WTC11 (cell line): ENCODE measurements around the gene GLT8D1. TPM values are rescaled to one million over a fixed set of nuclear protein-coding genes. Genes with fewer than 3 reads are reported as not detected.
A peak's percentile ranks its signal among the peaks of the same experiment; 100 is the strongest.
"Not testable (repeated sequence)": the region's sequence is repeated elsewhere in the genome, so short reads cannot be mapped to it uniquely, and the experiment has no call there.

ENCODE experiments used
- ATAC-seq: fragments of 200-7000 bp; cut with Tn5 transposase; 2 replicates; pipeline ENCODE4 v1.10.0; 2021; ENCODE audit warnings: mild to moderate bottlenecking, moderate library complexity
- CTCF ChIA-PET: fragments of 300-600 bp; sonication (Branson Sonifier 250); formaldehyde crosslinking; loops from one replicate; lab custom pipeline; 2021; ENCODE audit warnings: antibody characterized with exemption; lab: Charles Lee
- POLR2A ChIA-PET: fragments of 350-600 bp; sonication (Branson Sonifier 250); formaldehyde crosslinking; loops from one replicate; lab custom pipeline; 2021; ENCODE audit warnings: antibody characterized with exemption; lab: Charles Lee
- DNase-seq: peaks from one replicate; pipeline ENCODE4 v3.0.0; 2021; ENCODE audit warnings: low spot score
- H3K27ac Mint-ChIP-seq: 2 replicates; pipeline ENCODE4 v1.8.0; 2021; ENCODE audit warnings: mixed read lengths
- H3K27me3 Mint-ChIP-seq: 2 replicates; pipeline ENCODE4 v1.8.0; 2021; ENCODE audit warnings: low read depth, mild to moderate bottlenecking, moderate library complexity, mixed read lengths
- H3K36me3 Mint-ChIP-seq: 2 replicates; pipeline ENCODE4 v1.8.0; 2021; ENCODE audit warnings: mixed read lengths
- H3K4me1 Mint-ChIP-seq: 2 replicates; pipeline ENCODE4 v1.8.0; 2022; ENCODE audit warnings: mixed read lengths
- H3K4me3 Mint-ChIP-seq: 2 replicates; pipeline ENCODE4 v1.8.0; 2021; ENCODE audit warnings: mild to moderate bottlenecking, moderate library complexity, mixed read lengths
- H3K9me3 Mint-ChIP-seq: 2 replicates; pipeline ENCODE4 v1.8.0; 2021; ENCODE audit warnings: mixed read lengths
- FOXP4 ChIP-seq: sonication (generic); formaldehyde crosslinking; IDR thresholded peaks from 2 replicates; pipeline ENCODE4 v1.8.0; 2022; ENCODE audit warnings: mild to moderate bottlenecking, missing genetic modification reagents
- MYBL2 ChIP-seq: sonication (generic); formaldehyde crosslinking; IDR thresholded peaks from 2 replicates; pipeline ENCODE4 v1.8.1; 2023; ENCODE audit warnings: mild to moderate bottlenecking, moderate library complexity, missing genetic modification reagents
- NFYB ChIP-seq: sonication (generic); formaldehyde crosslinking; conservative IDR thresholded peaks from 2 replicates; pipeline ENCODE4 v1.8.0; 2022; ENCODE audit warnings: low read depth, missing genetic modification reagents
- USF1 ChIP-seq: sonication (generic); formaldehyde crosslinking; IDR thresholded peaks from 2 replicates; pipeline ENCODE4 v1.8.0; 2022; ENCODE audit warnings: mild to moderate bottlenecking, missing genetic modification reagents
- ZNF121 ChIP-seq: sonication (generic); formaldehyde crosslinking; IDR thresholded peaks from 2 replicates; pipeline ENCODE4 v1.8.0; 2023; ENCODE audit warnings: missing genetic modification reagents
- ZNF232 ChIP-seq: sonication (generic); formaldehyde crosslinking; IDR thresholded peaks from 2 replicates; pipeline ENCODE4 v1.8.0; 2022; ENCODE audit warnings: mild to moderate bottlenecking, missing genetic modification reagents
- ZNF263 ChIP-seq: sonication (generic); formaldehyde crosslinking; IDR thresholded peaks from 2 replicates; pipeline ENCODE4 v1.8.1; 2022; ENCODE audit warnings: low read depth, mild to moderate bottlenecking, moderate library complexity, missing genetic modification reagents
- ZNF281 ChIP-seq: sonication (generic); formaldehyde crosslinking; IDR thresholded peaks from 2 replicates; pipeline ENCODE4 v1.8.0; 2023; ENCODE audit warnings: mild to moderate bottlenecking, missing genetic modification reagents
- ZNF317 ChIP-seq: sonication (generic); formaldehyde crosslinking; IDR thresholded peaks from 2 replicates; pipeline ENCODE4 v1.8.1; 2023; ENCODE audit warnings: low read depth, mild to moderate bottlenecking, moderate library complexity, missing genetic modification reagents, borderline replicate concordance
- ZNF423 ChIP-seq: fragments of 250-450 bp; sonication (Bioruptor Pico); IDR thresholded peaks from 2 replicates; pipeline ENCODE4 v2.1.2; 2022; ENCODE audit warnings: mild to moderate bottlenecking, moderate library complexity
- ZNF532 ChIP-seq: fragments of 250-450 bp; sonication (Bioruptor Pico); IDR thresholded peaks from 2 replicates; pipeline ENCODE4 v1.9.0; 2021; ENCODE audit warnings: mild to moderate bottlenecking, borderline replicate concordance
- ZNF671 ChIP-seq: fragments of 250-450 bp; sonication (Bioruptor Pico); IDR thresholded peaks from 2 replicates; pipeline ENCODE4 v1.8.0; 2021; ENCODE audit warnings: mild to moderate bottlenecking
- total RNA-seq: library from RNA; stranded (reverse); gene quantifications from 3 replicates; pipeline ENCODE4 v1.2.3, GENCODE V29; 2021
- TF ChIP-seq, protein P1 (sequence below): sonication (generic); formaldehyde crosslinking; IDR thresholded peaks from 2 replicates; pipeline ENCODE4 v1.8.1; 2023; ENCODE audit warnings: mild to moderate bottlenecking, moderate library complexity, missing genetic modification reagents
- TF ChIP-seq, protein P2 (sequence below): sonication (generic); formaldehyde crosslinking; IDR thresholded peaks from 2 replicates; pipeline ENCODE4 v1.8.1; 2022; ENCODE audit warnings: low read depth, mild to moderate bottlenecking, moderate library complexity, missing genetic modification reagents, borderline replicate concordance
- TF ChIP-seq, protein P3 (sequence below): fragments of 250-450 bp; sonication (Bioruptor Pico); IDR thresholded peaks from 2 replicates; pipeline ENCODE4 v2.1.2; 2022; ENCODE audit warnings: mild to moderate bottlenecking, moderate library complexity

GLT8D1 gene
- total RNA-seq, 1 experiment from 2014 or later, result 41.2 TPM

GRCh38 chr3:52678265-52679198 lies 27.1 kb downstream of the GLT8D1 start:
- peak overlapping the region; percentile 28; the same call in 1 of the 2 replicates for H3K27ac Mint-ChIP-seq
- H3K9me3 Mint-ChIP-seq, result no peaks in the 10 kb centered on the region
- ATAC-seq (no peak), DNase-seq (no peak)
- no peaks in the 10 kb centered on the region for H3K27me3 Mint-ChIP-seq
- H3K4me3 Mint-ChIP-seq, result no peak overlapping the region
- TF ChIP-seq, protein P1, sequence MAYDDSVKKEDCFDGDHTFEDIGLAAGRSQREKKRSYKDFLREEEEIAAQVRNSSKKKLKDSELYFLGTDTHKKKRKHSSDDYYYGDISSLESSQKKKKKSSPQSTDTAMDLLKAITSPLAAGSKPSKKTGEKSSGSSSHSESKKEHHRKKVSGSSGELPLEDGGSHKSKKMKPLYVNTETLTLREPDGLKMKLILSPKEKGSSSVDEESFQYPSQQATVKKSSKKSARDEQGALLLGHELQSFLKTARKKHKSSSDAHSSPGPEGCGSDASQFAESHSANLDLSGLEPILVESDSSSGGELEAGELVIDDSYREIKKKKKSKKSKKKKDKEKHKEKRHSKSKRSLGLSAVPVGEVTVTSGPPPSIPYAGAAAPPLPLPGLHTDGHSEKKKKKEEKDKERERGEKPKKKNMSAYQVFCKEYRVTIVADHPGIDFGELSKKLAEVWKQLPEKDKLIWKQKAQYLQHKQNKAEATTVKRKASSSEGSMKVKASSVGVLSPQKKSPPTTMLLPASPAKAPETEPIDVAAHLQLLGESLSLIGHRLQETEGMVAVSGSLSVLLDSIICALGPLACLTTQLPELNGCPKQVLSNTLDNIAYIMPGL (CRISPR knock-in tag), result no peak
- no peak for TF ChIP-seq ZNF121
- no peak for TF ChIP-seq ZNF317 (CRISPR knock-in tag)
- TF ChIP-seq FOXP4 (CRISPR knock-in tag), result no peak
- TF ChIP-seq, protein P2, sequence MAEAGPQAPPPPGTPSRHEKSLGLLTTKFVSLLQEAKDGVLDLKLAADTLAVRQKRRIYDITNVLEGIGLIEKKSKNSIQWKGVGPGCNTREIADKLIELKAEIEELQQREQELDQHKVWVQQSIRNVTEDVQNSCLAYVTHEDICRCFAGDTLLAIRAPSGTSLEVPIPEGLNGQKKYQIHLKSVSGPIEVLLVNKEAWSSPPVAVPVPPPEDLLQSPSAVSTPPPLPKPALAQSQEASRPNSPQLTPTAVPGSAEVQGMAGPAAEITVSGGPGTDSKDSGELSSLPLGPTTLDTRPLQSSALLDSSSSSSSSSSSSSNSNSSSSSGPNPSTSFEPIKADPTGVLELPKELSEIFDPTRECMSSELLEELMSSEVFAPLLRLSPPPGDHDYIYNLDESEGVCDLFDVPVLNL (CRISPR knock-in tag), result no peak
- TF ChIP-seq USF1 (CRISPR knock-in tag), result no peak
- TF ChIP-seq ZNF263 (CRISPR knock-in tag), result no peak
- ChIA-PET POLR2A (no interaction called here), CTCF (no interaction called here)
- H3K4me1 Mint-ChIP-seq, result peaks cover 5% of the 10 kb centered on the region
- peaks cover 29% of the 10 kb centered on the region for H3K36me3 Mint-ChIP-seq

DNA sequence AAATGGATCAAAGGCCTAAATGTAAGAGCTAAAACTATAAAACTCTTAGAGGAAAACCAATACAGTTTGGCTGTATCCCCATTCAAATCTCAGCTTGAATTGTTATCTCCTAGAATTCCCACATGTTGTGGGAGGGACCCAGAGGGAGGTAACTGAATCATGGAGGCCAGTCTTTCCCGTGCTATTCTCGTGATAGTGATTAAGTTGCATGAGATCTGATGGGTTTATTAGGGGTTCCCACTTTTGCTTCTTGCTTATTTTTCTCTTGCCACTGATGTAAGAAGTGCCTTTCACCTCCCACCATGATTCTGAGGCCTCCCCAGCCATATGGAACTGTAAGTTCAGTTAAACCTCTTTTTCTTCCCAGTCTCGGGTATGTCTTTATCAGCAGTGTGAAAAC lies 29.4 kb downstream of the GLT8D1 start:
- ATAC-seq, H3K27ac Mint-ChIP-seq, H3K4me3 Mint-ChIP-seq, H3K27me3 Mint-ChIP-seq, DNase-seq, H3K4me1 Mint-ChIP-seq, H3K9me3 Mint-ChIP-seq, POLR2A ChIA-PET: not testable (repeated sequence)
- CTCF ChIA-PET, result interaction anchor here (0.7 kb wide), 1 partner anchor 208 kb away, joined by 3 read pairs; no protein-coding TSS in a partner anchor
- H3K36me3 Mint-ChIP-seq, result peaks cover 39% of the 10 kb centered on the region

DNA sequence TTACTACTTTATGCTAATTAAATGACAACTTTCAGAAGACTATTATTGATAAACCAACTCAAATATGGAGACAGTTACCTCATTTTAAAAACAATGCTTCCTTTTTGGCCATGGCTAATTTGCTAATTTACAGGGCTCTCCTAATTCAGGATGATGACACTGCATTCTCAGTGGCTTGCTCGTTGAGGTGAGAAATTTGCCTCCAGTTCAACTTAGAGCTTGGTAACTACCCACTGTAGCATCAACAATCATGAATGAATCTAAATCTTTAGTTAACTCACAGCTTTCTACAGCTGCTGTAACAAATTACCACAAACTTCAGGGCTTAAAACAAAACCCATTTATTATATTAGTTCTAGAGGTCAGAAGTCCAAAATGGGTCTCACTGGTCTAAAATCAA lies 33.9 kb downstream of the GLT8D1 start:
- ATAC-seq, result no peak
- ChIA-PET POLR2A (no interaction called here), CTCF (no interaction called here)
- H3K4me1 Mint-ChIP-seq, result no peaks in the 10 kb centered on the region
- no peaks in the 10 kb centered on the region for H3K9me3 Mint-ChIP-seq
- no peaks in the 10 kb centered on the region for H3K27me3 Mint-ChIP-seq
- no peak overlapping the region for H3K27ac Mint-ChIP-seq
- no peak overlapping the region for H3K4me3 Mint-ChIP-seq
- no peak for DNase-seq
- H3K36me3 Mint-ChIP-seq, result peaks cover 18% of the 10 kb centered on the region
- TF ChIP-seq ZNF232 (CRISPR knock-in tag), result no peak
- no peak for TF ChIP-seq ZNF532 (CRISPR knock-in tag)
- no peak for TF ChIP-seq MYBL2 (CRISPR knock-in tag)
- TF ChIP-seq, protein P3, sequence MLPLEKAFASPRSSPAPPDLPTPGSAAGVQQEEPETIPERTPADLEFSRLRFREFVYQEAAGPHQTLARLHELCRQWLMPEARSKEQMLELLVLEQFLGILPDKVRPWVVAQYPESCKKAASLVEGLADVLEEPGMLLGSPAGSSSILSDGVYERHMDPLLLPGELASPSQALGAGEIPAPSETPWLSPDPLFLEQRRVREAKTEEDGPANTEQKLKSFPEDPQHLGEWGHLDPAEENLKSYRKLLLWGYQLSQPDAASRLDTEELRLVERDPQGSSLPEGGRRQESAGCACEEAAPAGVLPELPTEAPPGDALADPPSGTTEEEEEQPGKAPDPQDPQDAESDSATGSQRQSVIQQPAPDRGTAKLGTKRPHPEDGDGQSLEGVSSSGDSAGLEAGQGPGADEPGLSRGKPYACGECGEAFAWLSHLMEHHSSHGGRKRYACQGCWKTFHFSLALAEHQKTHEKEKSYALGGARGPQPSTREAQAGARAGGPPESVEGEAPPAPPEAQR, result no peak
- no peak for TF ChIP-seq NFYB (CRISPR knock-in tag)
- TF ChIP-seq ZNF281, result no peak
- TF ChIP-seq ZNF423 (CRISPR knock-in tag), result no peak
- TF ChIP-seq ZNF671 (CRISPR knock-in tag), result no peak
